Lung (tissue), 12 donors: ENCODE data around the gene MAGI2. TPM values are rescaled to one million over a fixed set of nuclear protein-coding genes. Genes with fewer than 3 reads are reported as not detected.

Experiments used
- ATAC-seq: fragments of 200-7000 bp; cut with Tn5 transposase; one replicate; pipeline ENCODE4 v1.9.1; 2020; ENCODE audit warnings: moderate number of reproducible peaks; ENCODE audit not compliant: insufficient read depth, low FRiP score
- DNase-seq, 3 donors: peaks; one replicate each; pipeline ENCODE4 v3.0.0-alpha.2; 2013 to 2017
- H3K27ac ChIP-seq, 2 donors: one replicate each; pipeline ENCODE4 v1.5.1; 2013; ENCODE audit warnings: mild to moderate bottlenecking in 2 of 2, moderate library complexity in 2 of 2, control low read depth in 1 of 2, inconsistent platforms in 1 of 2, low read depth in 1 of 2, low read length in 1 of 2
- H3K27me3 ChIP-seq, 3 donors: one replicate each; pipeline ENCODE4 v1.5.1; 2013; ENCODE audit warnings: low read length in 2 of 3; ENCODE audit not compliant: control insufficient read depth in 3 of 3, insufficient read depth in 3 of 3
- H3K36me3 ChIP-seq, 4 donors: one replicate each; pipeline ENCODE4 v1.5.1; 2013; ENCODE audit warnings: low read length in 4 of 4, mild to moderate bottlenecking in 1 of 4, moderate library complexity in 1 of 4; ENCODE audit not compliant: control insufficient read depth in 4 of 4, insufficient read depth in 4 of 4
- H3K4me1 ChIP-seq, 5 donors: one replicate each; pipeline ENCODE4 v1.5.1; 2013; ENCODE audit warnings: low read length in 5 of 5, mild to moderate bottlenecking in 2 of 5, moderate library complexity in 1 of 5; ENCODE audit not compliant: control insufficient read depth in 5 of 5, insufficient read depth in 5 of 5
- H3K4me3 ChIP-seq: one replicate; pipeline ENCODE4 v1.5.1; 2013; ENCODE audit warnings: mild to moderate bottlenecking, control low read depth, moderate library complexity
- H3K9ac ChIP-seq, 2 donors: one replicate each; pipeline ENCODE4 v1.5.1; 2013; ENCODE audit warnings: low read length in 2 of 2, control low read depth in 1 of 2; ENCODE audit not compliant: insufficient read depth in 1 of 2
- H3K9me3 ChIP-seq, 4 donors: one replicate each; pipeline ENCODE4 v1.5.1; 2013; ENCODE audit warnings: low read length in 3 of 4, mild to moderate bottlenecking in 1 of 4, moderate library complexity in 1 of 4; ENCODE audit not compliant: control insufficient read depth in 4 of 4, insufficient read depth in 3 of 4
- CTCF ChIP-seq: IDR thresholded peaks from 2 replicates; pipeline ENCODE4 v1.5.1; 2012; ENCODE audit warnings: mild to moderate bottlenecking; ENCODE audit errors: control extremely low read depth, extremely low read depth
- WGBS, 2 donors: extraction: QIAGEN DNeasy Blood & Tissue Kit; methylation state at CpG; one replicate each; pipeline ENCODE4 v1.1.7; 2013; 5-methylcytosine and 5-hydroxymethylcytosine counted together
- polyA plus RNA-seq, 2 donors: library from polyadenylated mRNA; stranded (reverse); fragments of 200-250 nt; gene quantifications; one replicate each; pipeline ENCODE4 v1.2.1, GENCODE V29; 2013
- total RNA-seq, 2 donors: library from RNA; depleted of rRNA in 1 of 2; stranded (reverse); fragments of >200 nt in 1 of 2; gene quantifications; one replicate each; pipeline ENCODE4 v1.2.1, GENCODE V29; 2014 to 2021
- donor health status: control.
- donor health status: control.
- donor health status: Bipolar disorder and iron deficiency.
- donor health status: healthy.
- donor health status: DM: yes; HTN: yes; CAD: no.

Gene MAGI2
- total and polyA plus RNA-seq, 4 donors, result 0.94 to 18.0 (median 5.3) TPM

GRCh38 chr7:78111386-78111785 is 1342.1 kb downstream of the MAGI2 start:
- H3K27me3 ChIP-seq, result no peaks in the 10 kb centered on the region
- no peaks in the 10 kb centered on the region for H3K4me1 ChIP-seq
- H3K9me3 ChIP-seq, result peaks cover 0 to 4% (median 0%) of the 10 kb centered on the region in 4 donors
- no peak overlapping the region for H3K27ac ChIP-seq
- no peaks in the 10 kb centered on the region for H3K36me3 ChIP-seq
- 60 to 75% methylated on average over 3 of the region's 3 CpGs for WGBS, 2 donors
- no peak for ATAC-seq
- no peak overlapping the region for H3K9ac ChIP-seq
- no peak overlapping the region for H3K4me3 ChIP-seq
- no peak for DNase-seq
- no peak for TF ChIP-seq CTCF

- ATAC-seq (no peak), DNase-seq (no peak)
- H3K27ac ChIP-seq, result no peak overlapping the region
- H3K9me3 ChIP-seq, result no peaks in the 10 kb centered on the region
- H3K36me3 ChIP-seq, result no peaks in the 10 kb centered on the region
- 80 to 82% methylated on average over 4 of the region's 4 CpGs for WGBS, 2 donors
- no peak overlapping the region for H3K9ac ChIP-seq
- TF ChIP-seq CTCF, result no peak
- H3K27me3 ChIP-seq, result no peaks in the 10 kb centered on the region
- no peaks in the 10 kb centered on the region for H3K4me1 ChIP-seq
- H3K4me3 ChIP-seq, result no peak overlapping the region
These were observed 1350.0 kb downstream of the MAGI2 start for GRCh38 chr7:78103475-78103874.

GRCh38 chr7:78101076-78101475 is 1352.4 kb downstream of the MAGI2 start:
- no peak for ATAC-seq
- no peak overlapping the region for H3K9ac ChIP-seq
- H3K27ac ChIP-seq, result no peak overlapping the region
- no peak for DNase-seq
- H3K27me3 ChIP-seq, result no peaks in the 10 kb centered on the region
- H3K4me1 ChIP-seq, result no peaks in the 10 kb centered on the region
- H3K9me3 ChIP-seq, result no peaks in the 10 kb centered on the region
- H3K36me3 ChIP-seq, result no peaks in the 10 kb centered on the region
- H3K4me3 ChIP-seq, result no peak overlapping the region
- TF ChIP-seq CTCF, result no peak

GRCh38 chr7:78099715-78100394 is 1353.6 kb downstream of the MAGI2 start:
- Histone ChIP-seq H3K36me3 (no peaks in the 10 kb centered on the region), H3K27ac (no peak overlapping the region), H3K4me1 (no peaks in the 10 kb centered on the region), H3K27me3 (no peaks in the 10 kb centered on the region), H3K4me3 (no peak overlapping the region), H3K9ac (no peak overlapping the region), H3K9me3 (no peaks in the 10 kb centered on the region)
- 74 to 75% methylated on average over 3 of the region's 3 CpGs for WGBS, 2 donors
- DNase-seq, result no peak
- TF ChIP-seq CTCF, result no peak
- ATAC-seq, result no peak
